Esophagus (tissue), 2 donors: ENCODE data around the gene HIVEP2. TPM values are rescaled to one million over a fixed set of nuclear protein-coding genes. Genes with fewer than 3 reads are reported as not detected.

ENCODE experiments used
- H3K27ac ChIP-seq, 2 donors: one replicate each; pipeline ENCODE4 v1.5.1; 2013; ENCODE audit warnings: low read depth in 2 of 2, mild to moderate bottlenecking in 2 of 2, inconsistent platforms in 1 of 2, low read length in 1 of 2, moderate library complexity in 1 of 2
- H3K27me3 ChIP-seq, 2 donors: one replicate each; pipeline ENCODE4 v1.6.1; 2013; ENCODE audit warnings: low read length in 2 of 2, control low read depth in 1 of 2, mild to moderate bottlenecking in 1 of 2; ENCODE audit not compliant: insufficient read depth in 2 of 2, control insufficient read depth in 1 of 2
- H3K36me3 ChIP-seq, 2 donors: one replicate each; pipeline ENCODE4 v1.6.1; 2013; ENCODE audit warnings: low read length in 1 of 2; ENCODE audit not compliant: control insufficient read depth in 2 of 2, insufficient read depth in 2 of 2
- H3K4me1 ChIP-seq, 2 donors: one replicate each; pipeline ENCODE4 v1.6.1; 2013; ENCODE audit warnings: low read length in 1 of 2; ENCODE audit not compliant: control insufficient read depth in 2 of 2, insufficient read depth in 2 of 2
- H3K4me3 ChIP-seq, 2 donors: one replicate each; pipeline ENCODE4 v1.5.1; 2013; ENCODE audit warnings: low read length in 2 of 2, mild to moderate bottlenecking in 2 of 2, low read depth in 1 of 2, moderate library complexity in 1 of 2
- H3K9me3 ChIP-seq, 2 donors: one replicate each; pipeline ENCODE4 v1.6.1; 2013; ENCODE audit warnings: mild to moderate bottlenecking in 2 of 2, low read depth in 1 of 2, low read length in 1 of 2, moderate library complexity in 1 of 2; ENCODE audit not compliant: control insufficient read depth in 2 of 2, insufficient read depth in 1 of 2
- WGBS, 2 donors: extraction: QIAGEN DNeasy Blood & Tissue Kit; methylation state at CpG; one replicate each; pipeline ENCODE4 v1.1.7; 2013; 5-methylcytosine and 5-hydroxymethylcytosine counted together
- polyA plus RNA-seq, 2 donors: library from polyadenylated mRNA; stranded (reverse); fragments of 200-250 nt; gene quantifications; one replicate each; pipeline ENCODE4 v1.2.3, GENCODE V29; 2013
- donor health status: healthy with polysubstance abuse.
- donor health status: Bipolar disorder and iron deficiency.

Gene HIVEP2
- polyA plus RNA-seq, 2 donors = 3.0 to 4.8 TPM

DNA sequence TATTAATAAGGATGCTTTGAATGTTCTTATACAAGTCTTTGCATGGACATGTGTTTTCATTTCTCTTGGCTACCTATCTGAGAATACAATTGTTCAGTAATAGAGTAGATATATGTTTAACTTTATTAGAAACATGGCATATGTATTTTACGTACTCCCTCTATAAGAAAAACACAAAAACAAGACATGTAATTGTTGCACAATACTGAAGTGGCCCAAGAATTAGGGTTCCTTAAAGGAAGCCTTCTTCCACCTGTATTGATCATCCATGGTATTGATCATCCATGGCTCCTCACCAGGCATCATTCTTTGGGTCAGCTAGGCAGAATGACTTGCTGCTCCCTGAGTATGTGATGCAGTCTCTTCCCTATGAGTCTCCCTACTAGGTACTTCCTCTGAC, 20.2 kb upstream of the HIVEP2 start:
- H3K27ac ChIP-seq = no peak overlapping the region

DNA sequence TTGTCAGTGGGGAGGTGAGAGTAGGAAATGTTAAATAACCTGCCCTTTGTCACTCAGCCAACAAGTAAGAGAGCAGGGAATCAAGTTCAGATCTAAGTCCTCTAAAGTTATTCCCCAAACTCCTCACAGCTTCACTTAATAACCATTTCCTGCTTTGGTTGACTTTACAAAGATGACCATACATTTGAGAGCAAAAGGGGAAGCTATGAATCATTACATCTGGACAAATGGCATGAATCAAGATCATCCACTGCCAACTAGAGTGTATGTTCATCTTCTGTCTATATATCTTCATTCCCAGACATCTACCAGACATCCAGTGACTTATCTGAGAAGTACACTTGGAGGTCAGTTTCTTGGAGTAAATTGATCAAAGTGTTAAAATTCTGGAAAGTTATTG, 15.1 kb upstream of the HIVEP2 start:
- H3K36me3 ChIP-seq = no peaks in the 10 kb centered on the region
- no peaks in the 10 kb centered on the region for H3K9me3 ChIP-seq
- no peak overlapping the region for H3K27ac ChIP-seq
- no peaks in the 10 kb centered on the region for H3K27me3 ChIP-seq
- H3K4me3 ChIP-seq = no peak overlapping the region
- no peaks in the 10 kb centered on the region for H3K4me1 ChIP-seq

More for the DNA sequence above, 20.2 kb upstream of the HIVEP2 start:
- Histone ChIP-seq H3K9me3 (no peaks in the 10 kb centered on the region), H3K27me3 (no peaks in the 10 kb centered on the region), H3K4me1 (no peaks in the 10 kb centered on the region), H3K36me3 (no peaks in the 10 kb centered on the region), H3K4me3 (no peak overlapping the region)
- WGBS, 2 donors = 100% methylated on average over 1 of the region's 1 CpG

GRCh38 chr6:142958343-142958742, 13.4 kb upstream of the HIVEP2 start:
- Histone ChIP-seq H3K4me3 (no peak overlapping the region), H3K27ac (no peak overlapping the region), H3K4me1 (no peaks in the 10 kb centered on the region), H3K27me3 (no peaks in the 10 kb centered on the region), H3K9me3 (no peaks in the 10 kb centered on the region), H3K36me3 (no peaks in the 10 kb centered on the region)
- 79 to 80% methylated on average over 4 of the region's 4 CpGs for WGBS, 2 donors

- no peaks in the 10 kb centered on the region for H3K4me1 ChIP-seq
- no peaks in the 10 kb centered on the region for H3K27me3 ChIP-seq
- no peaks in the 10 kb centered on the region for H3K36me3 ChIP-seq
- H3K9me3 ChIP-seq = no peaks in the 10 kb centered on the region
- H3K27ac ChIP-seq = no peak overlapping the region
- 92 to 93% methylated on average over 1 of the region's 1 CpG for WGBS, 2 donors
- H3K4me3 ChIP-seq = no peak overlapping the region
Measured at GRCh38 chr6:142956726-142957125, 11.8 kb upstream of the HIVEP2 start.

DNA sequence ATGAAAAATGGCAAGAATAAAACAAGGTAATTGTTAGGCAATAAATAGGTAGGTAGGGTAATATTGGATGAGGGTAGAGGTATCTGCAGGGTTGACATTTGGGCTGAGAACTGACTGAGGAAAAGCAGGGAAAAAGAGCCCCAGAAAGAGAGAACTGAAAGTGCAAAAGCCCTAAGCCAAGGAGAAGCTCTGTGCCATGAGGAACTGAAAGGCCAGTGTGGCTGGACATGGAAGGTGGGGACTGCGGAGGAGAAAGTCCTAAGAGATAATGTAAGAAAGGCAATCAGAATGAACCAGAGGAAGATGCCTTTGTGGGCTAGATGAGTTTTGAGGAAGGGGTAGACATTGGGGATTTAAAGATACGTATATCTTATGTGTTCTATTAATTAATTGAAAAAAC, 9.9 kb upstream of the HIVEP2 start:
- WGBS, 2 donors = 91% methylated on average over 2 of the region's 2 CpGs
- no peak overlapping the region for H3K27ac ChIP-seq
- H3K4me1 ChIP-seq = no peaks in the 10 kb centered on the region
- H3K9me3 ChIP-seq = no peaks in the 10 kb centered on the region
- H3K36me3 ChIP-seq = no peaks in the 10 kb centered on the region
- no peak overlapping the region for H3K4me3 ChIP-seq
- H3K27me3 ChIP-seq = no peaks in the 10 kb centered on the region

GRCh38 chr6:142953373-142954273, 8.6 kb upstream of the HIVEP2 start:
- Histone ChIP-seq H3K9me3 (no peaks in the 10 kb centered on the region), H3K27ac (no peak overlapping the region), H3K36me3 (no peaks in the 10 kb centered on the region), H3K4me1 (no peaks in the 10 kb centered on the region), H3K4me3 (no peak overlapping the region), H3K27me3 (no peaks in the 10 kb centered on the region)
- WGBS, 2 donors = 78 to 88% methylated on average over 5 of the region's 5 CpGs

DNA sequence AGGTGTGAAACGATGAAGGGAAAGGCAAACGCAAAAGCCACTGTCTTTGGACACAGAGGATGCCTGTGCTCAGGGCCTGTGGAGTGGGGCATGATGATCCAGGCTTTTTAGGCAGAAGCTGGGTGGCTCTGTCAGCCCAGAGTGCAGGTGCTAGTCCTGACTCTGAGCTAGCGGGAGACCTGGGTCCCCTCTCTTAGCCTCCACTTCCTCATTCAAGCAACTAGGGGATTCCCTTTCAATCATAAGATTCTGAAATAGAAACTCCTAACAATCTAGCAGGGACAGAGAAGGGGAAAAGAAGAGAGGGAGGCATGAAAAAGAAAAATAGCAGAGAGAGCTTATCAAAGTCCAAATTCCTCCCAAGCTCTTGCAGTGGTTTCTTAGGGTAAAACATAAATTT, 7.6 kb upstream of the HIVEP2 start:
- WGBS, 2 donors = 89 to 90% methylated on average over 3 of the region's 3 CpGs
- Histone ChIP-seq H3K9me3 (no peaks in the 10 kb centered on the region), H3K4me3 (no peak overlapping the region), H3K4me1 (no peaks in the 10 kb centered on the region), H3K27me3 (no peaks in the 10 kb centered on the region), H3K36me3 (no peaks in the 10 kb centered on the region), H3K27ac (no peak overlapping the region)

DNA sequence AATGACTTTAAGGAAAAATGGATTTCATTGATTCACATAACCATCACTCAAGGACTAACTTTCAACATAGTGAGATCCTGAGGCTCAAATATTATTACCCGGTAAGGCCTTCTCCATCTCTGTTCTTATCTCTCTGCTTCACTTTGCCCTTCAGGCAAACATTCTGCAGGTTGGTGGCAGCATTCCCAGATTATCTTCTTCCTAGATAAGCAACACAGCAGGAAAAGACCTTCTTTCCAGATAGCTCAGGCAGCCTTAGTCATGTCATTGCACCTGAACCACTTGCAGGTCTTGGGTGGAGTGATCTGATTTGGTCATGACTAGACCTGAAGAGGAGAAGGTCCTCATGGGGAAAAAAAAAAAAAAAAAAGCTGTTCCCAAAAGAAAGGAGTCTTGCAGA, 5.3 kb upstream of the HIVEP2 start:
- H3K4me1 ChIP-seq = no peaks in the 10 kb centered on the region
- H3K27me3 ChIP-seq = no peaks in the 10 kb centered on the region
- H3K9me3 ChIP-seq = no peaks in the 10 kb centered on the region
- H3K36me3 ChIP-seq = no peaks in the 10 kb centered on the region
- no peak overlapping the region for H3K4me3 ChIP-seq
- H3K27ac ChIP-seq = no peak overlapping the region
- WGBS, 2 donors = 80 to 88% methylated on average over 1 of the region's 1 CpG

DNA sequence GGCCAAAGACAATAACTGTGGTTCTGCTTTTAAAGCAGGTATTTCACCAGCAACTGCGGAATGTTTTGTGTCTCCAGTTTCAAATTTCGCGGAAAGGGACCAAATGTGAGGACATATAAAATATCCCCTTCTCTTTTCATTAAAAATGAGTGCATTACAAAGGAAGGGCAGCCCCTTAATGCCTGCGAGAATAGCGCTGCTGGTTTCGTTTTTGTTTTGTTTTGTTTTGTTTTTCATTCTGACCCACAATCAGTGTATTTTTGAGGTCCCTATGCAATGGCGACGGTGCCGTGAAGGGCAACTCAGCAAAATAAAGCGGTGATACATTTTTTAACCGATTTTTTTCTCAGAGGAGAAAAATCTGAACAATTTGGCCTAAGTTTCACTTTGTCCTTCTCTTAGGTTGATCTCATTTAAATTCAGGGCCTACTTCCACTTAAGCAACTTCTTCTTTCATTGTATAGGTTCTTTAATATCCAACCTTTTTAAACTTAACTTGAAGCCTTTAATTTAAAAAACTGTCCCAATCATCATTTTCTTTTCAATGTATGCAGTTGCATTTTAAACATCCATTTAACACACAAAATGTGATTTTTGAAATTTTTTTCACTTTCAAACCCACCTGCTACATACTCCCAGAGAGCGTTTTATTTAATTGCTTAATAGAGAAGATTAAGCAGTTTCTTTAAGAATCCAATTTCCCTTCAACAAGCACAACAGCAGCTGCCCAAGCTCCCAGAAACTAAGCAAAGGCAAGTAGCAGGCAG, 2.9 kb upstream of the HIVEP2 start:
- no peaks in the 10 kb centered on the region for H3K27me3 ChIP-seq

More for the DNA sequence above, 2.9 kb upstream of the HIVEP2 start:
- Histone ChIP-seq H3K9me3 (no peaks in the 10 kb centered on the region), H3K36me3 (no peaks in the 10 kb centered on the region), H3K27ac (peak overlapping the region; percentile 99), H3K4me1 (no peaks in the 10 kb centered on the region), H3K4me3 (peak overlapping the region; percentile 83 to 99)
- WGBS, 2 donors = 15 to 19% methylated on average over 12 of the region's 12 CpGs
